ELF-1 (cell line): ENCODE results near the gene LSAMP.

Experiments
- DNase-seq: peaks from one replicate; pipeline ENCODE4 v3.0.0-alpha.2; 2016; ENCODE audit warnings: low read depth, low spot score

Gene LSAMP

GRCh38 chr3:115898656-115899410 lies 546.5 kb downstream of the LSAMP start:
- DNase-seq: no peak

- no peak for DNase-seq
These were observed 554.2 kb downstream of the LSAMP start for GRCh38 chr3:115891006-115891636.

GRCh38 chr3:115890579-115890978 lies 554.7 kb downstream of the LSAMP start:
- DNase-seq: no peak

GRCh38 chr3:115885621-115886020 lies 559.7 kb downstream of the LSAMP start:
- DNase-seq: no peak

- DNase-seq: no peak
These were observed 567.7 kb downstream of the LSAMP start for GRCh38 chr3:115877615-115877899.

- DNase-seq: no peak
These were observed 568.2 kb downstream of the LSAMP start for GRCh38 chr3:115876876-115877614.

GRCh38 chr3:115875460-115875859 lies 569.8 kb downstream of the LSAMP start:
- no peak for DNase-seq

- DNase-seq: no peak
These were observed 573.6 kb downstream of the LSAMP start for GRCh38 chr3:115871735-115872134.

GRCh38 chr3:115864911-115865310 lies 580.4 kb downstream of the LSAMP start:
- no peak for DNase-seq

- peak; percentile 36 for DNase-seq
These were observed 582.4 kb downstream of the LSAMP start for GRCh38 chr3:115862849-115863248.

GRCh38 chr3:115862099-115862498 lies 583.2 kb downstream of the LSAMP start:
- DNase-seq: no peak

- peak; percentile 22 for DNase-seq
These were observed 584.0 kb downstream of the LSAMP start for GRCh38 chr3:115861166-115861733.

- no peak for DNase-seq
These were observed 584.5 kb downstream of the LSAMP start for GRCh38 chr3:115860766-115861165.

- peak; percentile 44 for DNase-seq
These were observed 586.1 kb downstream of the LSAMP start for GRCh38 chr3:115859002-115859807.

- DNase-seq: no peak
These were observed 587.7 kb downstream of the LSAMP start for GRCh38 chr3:115857518-115858136.

GRCh38 chr3:115855911-115856310 lies 589.4 kb downstream of the LSAMP start:
- DNase-seq: no peak

- DNase-seq: no peak
These were observed 592.2 kb downstream of the LSAMP start for GRCh38 chr3:115853104-115853503.

- DNase-seq: no peak
These were observed 593.0 kb downstream of the LSAMP start for GRCh38 chr3:115852278-115852677.

GRCh38 chr3:115851571-115851970 lies 593.7 kb downstream of the LSAMP start:
- no peak for DNase-seq

GRCh38 chr3:115848641-115849040 lies 596.6 kb downstream of the LSAMP start:
- no peak for DNase-seq

- no peak for DNase-seq
These were observed 599.3 kb downstream of the LSAMP start for GRCh38 chr3:115845986-115846385.
